ENCODE measurements around the gene KIRREL3.

DNA sequence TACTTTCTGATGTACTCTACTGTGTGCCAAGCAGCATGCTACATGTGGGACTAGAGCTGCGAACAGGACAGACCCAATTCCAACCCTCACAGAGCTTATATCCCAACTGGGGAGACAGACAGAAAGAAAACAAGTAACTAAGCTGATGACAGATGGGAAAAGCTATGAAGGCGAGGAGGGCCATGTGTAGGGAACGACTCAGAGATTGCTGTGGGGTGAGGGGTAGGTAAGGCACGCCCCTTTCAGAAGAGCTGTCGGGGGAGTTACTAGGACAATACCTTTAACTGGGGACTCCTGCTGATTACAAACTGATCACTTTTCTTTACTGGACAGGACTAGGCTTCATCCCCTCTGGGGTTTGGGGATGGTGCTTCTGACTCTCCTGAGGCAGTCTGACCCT is 596.2 kb downstream of the KIRREL3 start:
- TF ChIP-seq, protein P1, sequence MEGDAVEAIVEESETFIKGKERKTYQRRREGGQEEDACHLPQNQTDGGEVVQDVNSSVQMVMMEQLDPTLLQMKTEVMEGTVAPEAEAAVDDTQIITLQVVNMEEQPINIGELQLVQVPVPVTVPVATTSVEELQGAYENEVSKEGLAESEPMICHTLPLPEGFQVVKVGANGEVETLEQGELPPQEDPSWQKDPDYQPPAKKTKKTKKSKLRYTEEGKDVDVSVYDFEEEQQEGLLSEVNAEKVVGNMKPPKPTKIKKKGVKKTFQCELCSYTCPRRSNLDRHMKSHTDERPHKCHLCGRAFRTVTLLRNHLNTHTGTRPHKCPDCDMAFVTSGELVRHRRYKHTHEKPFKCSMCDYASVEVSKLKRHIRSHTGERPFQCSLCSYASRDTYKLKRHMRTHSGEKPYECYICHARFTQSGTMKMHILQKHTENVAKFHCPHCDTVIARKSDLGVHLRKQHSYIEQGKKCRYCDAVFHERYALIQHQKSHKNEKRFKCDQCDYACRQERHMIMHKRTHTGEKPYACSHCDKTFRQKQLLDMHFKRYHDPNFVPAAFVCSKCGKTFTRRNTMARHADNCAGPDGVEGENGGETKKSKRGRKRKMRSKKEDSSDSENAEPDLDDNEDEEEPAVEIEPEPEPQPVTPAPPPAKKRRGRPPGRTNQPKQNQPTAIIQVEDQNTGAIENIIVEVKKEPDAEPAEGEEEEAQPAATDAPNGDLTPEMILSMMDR (IDR thresholded peaks at IDR 0.05), result no peak
- TF ChIP-seq POLR2A (IDR thresholded peaks at IDR 0.05) (no peak), EP300 (IDR thresholded peaks at IDR 0.05) (no peak)

Data from ovary (tissue), 3 donors.